Right atrium auricular region (tissue), 2 donors: ENCODE data around the gene LRRC27. TPM values are rescaled to one million over a fixed set of nuclear protein-coding genes. Genes with fewer than 3 reads are reported as not detected.
"Not testable (repeated sequence)": the region's sequence is repeated elsewhere in the genome, so short reads cannot be mapped to it uniquely, and the experiment has no call there.

Experiments
- DNase-seq: peaks from one replicate; pipeline ENCODE4 v3.0.0-alpha.2; 2019; ENCODE audit warnings: low spot score
- H3K27ac ChIP-seq, 2 donors: fragments of 200-600 bp; sonication (generic); 1 replicate in 1 of 2; 2 replicates in 1 of 2; pipeline ENCODE4 v1.5.1; 2016 to 2019
- H3K27me3 ChIP-seq, 2 donors: fragments of 200-600 bp; sonication (generic); one replicate each; pipeline versions ENCODE4 v1.5.1 to v1.6.0; 2017 to 2019
- H3K36me3 ChIP-seq: fragments of 200-600 bp; sonication (generic); one replicate; pipeline ENCODE4 v1.5.1; 2016
- H3K4me1 ChIP-seq, 2 donors: fragments of 200-600 bp; sonication (generic); one replicate each; pipeline versions ENCODE4 v1.5.1 to v1.6.0; 2017 to 2019
- H3K4me3 ChIP-seq, 2 donors: fragments of 200-600 bp; sonication (generic); 1 replicate in 1 of 2; 2 replicates in 1 of 2; pipeline ENCODE4 v1.5.1; 2017 to 2019; ENCODE audit warnings: mild to moderate bottlenecking in 1 of 2, moderate library complexity in 1 of 2
- H3K9me3 ChIP-seq, 2 donors: fragments of 200-600 bp; sonication (generic); one replicate each; pipeline ENCODE4 v1.5.1; 2019
- total RNA-seq, 2 donors: library from RNA; depleted of rRNA; stranded (reverse); fragments of >200 nt; gene quantifications; one replicate each; pipeline ENCODE4 v1.1.0, GENCODE V29; 2016
- TF ChIP-seq, protein P1 (sequence below), 2 donors: fragments of 200-600 bp; sonication (generic); IDR thresholded peaks; one replicate each; pipeline ENCODE4 v1.5.1; 2019; ENCODE audit warnings: antibody characterized with exemption in 2 of 2

LRRC27 gene
- total RNA-seq, 2 donors from 2014 or later, result 2.6 to 4.6 TPM

DNA sequence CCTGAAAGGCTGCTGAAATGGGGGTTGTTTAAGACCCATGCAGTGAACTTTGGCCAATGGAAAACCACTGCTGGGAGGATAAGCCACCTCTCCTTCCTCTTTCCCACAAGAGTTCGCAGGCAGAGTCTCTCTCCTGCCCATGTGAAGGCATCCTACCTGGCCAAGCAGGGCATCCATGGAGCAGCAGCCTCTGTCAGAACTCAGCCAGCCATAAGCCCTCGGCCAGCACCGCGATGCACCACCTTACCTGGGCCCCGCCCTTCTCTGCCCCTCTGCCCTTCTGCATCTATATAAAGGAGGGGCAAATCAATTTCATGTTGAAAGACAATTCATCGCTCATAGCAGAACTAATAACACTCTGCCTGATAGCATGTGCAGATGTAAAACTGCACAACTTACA is 18.1 kb upstream of the LRRC27 start:
- no peak overlapping the region for H3K27ac ChIP-seq
- peaks cover 0 to 1% of the 10 kb centered on the region in 2 donors for H3K4me1 ChIP-seq
- H3K4me3 ChIP-seq, result no peak overlapping the region
- TF ChIP-seq, protein P1, sequence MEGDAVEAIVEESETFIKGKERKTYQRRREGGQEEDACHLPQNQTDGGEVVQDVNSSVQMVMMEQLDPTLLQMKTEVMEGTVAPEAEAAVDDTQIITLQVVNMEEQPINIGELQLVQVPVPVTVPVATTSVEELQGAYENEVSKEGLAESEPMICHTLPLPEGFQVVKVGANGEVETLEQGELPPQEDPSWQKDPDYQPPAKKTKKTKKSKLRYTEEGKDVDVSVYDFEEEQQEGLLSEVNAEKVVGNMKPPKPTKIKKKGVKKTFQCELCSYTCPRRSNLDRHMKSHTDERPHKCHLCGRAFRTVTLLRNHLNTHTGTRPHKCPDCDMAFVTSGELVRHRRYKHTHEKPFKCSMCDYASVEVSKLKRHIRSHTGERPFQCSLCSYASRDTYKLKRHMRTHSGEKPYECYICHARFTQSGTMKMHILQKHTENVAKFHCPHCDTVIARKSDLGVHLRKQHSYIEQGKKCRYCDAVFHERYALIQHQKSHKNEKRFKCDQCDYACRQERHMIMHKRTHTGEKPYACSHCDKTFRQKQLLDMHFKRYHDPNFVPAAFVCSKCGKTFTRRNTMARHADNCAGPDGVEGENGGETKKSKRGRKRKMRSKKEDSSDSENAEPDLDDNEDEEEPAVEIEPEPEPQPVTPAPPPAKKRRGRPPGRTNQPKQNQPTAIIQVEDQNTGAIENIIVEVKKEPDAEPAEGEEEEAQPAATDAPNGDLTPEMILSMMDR (IDR thresholded peaks at IDR 0.05), result no peak
- no peak for DNase-seq
- H3K27me3 ChIP-seq, result no peaks in the 10 kb centered on the region
- no peaks in the 10 kb centered on the region for H3K9me3 ChIP-seq
- no peaks in the 10 kb centered on the region for H3K36me3 ChIP-seq

- Histone ChIP-seq H3K4me3 (no peak overlapping the region), H3K9me3 (no peaks in the 10 kb centered on the region), H3K27ac (no peak overlapping the region), H3K36me3 (no peaks in the 10 kb centered on the region), H3K27me3 (no peaks in the 10 kb centered on the region), H3K4me1 (no peaks in the 10 kb centered on the region)
- TF ChIP-seq, protein P1 (IDR thresholded peaks at IDR 0.05), result no peak
- no peak for DNase-seq
Observed at GRCh38 chr10:132314336-132314735, 17.7 kb upstream of the LRRC27 start.

DNA sequence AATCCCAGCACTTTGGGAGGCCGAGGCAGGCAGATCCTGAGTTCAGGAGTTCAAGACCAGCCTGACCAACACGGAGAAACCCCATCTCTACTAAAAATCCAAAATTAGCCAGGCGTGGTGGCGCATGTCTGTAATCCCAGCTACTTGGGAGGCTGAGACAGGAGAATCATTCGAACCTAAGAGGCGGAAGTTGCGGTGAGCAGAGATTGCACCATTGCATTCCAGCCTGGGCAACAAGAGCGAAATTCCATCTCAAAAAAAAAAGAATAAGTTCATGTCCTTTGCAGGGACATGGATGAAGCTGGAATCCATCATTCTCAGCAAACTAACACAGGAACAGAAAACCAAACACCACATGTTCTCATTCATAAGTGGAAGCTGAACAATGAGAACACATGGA is 17.1 kb upstream of the LRRC27 start:
- not testable (repeated sequence) for H3K4me3 ChIP-seq, H3K36me3 ChIP-seq, H3K4me1 ChIP-seq, H3K27ac ChIP-seq, H3K27me3 ChIP-seq, H3K9me3 ChIP-seq, DNase-seq

- Histone ChIP-seq H3K36me3 (no peaks in the 10 kb centered on the region), H3K27me3 (no peaks in the 10 kb centered on the region), H3K4me3 (no peak overlapping the region), H3K9me3 (no peaks in the 10 kb centered on the region), H3K27ac (no peak overlapping the region), H3K4me1 (no peaks in the 10 kb centered on the region)
- TF ChIP-seq, protein P1 (IDR thresholded peaks at IDR 0.05), result no peak
- no peak for DNase-seq
Observed at GRCh38 chr10:132316133-132316532, 15.9 kb upstream of the LRRC27 start.

- not testable (repeated sequence) for H3K9me3 ChIP-seq
Observed at GRCh38 chr10:132317477-132317876, 14.5 kb upstream of the LRRC27 start.

GRCh38 chr10:132319853-132320653 is 11.9 kb upstream of the LRRC27 start:
- Histone ChIP-seq H3K4me1 (no peaks in the 10 kb centered on the region), H3K27ac (no peak overlapping the region), H3K4me3 (no peak overlapping the region), H3K27me3 (no peaks in the 10 kb centered on the region), H3K9me3 (no peaks in the 10 kb centered on the region), H3K36me3 (no peaks in the 10 kb centered on the region)
- no peak for DNase-seq
- TF ChIP-seq, protein P1 (IDR thresholded peaks at IDR 0.05), result no peak

More at GRCh38 chr10:132317477-132317876, 14.5 kb upstream of the LRRC27 start:
- H3K36me3 ChIP-seq, H3K27me3 ChIP-seq, H3K4me1 ChIP-seq, DNase-seq, H3K27ac ChIP-seq, H3K4me3 ChIP-seq: not testable (repeated sequence)
